ACC112 (cell line): ENCODE results near the gene USP34.

Experiments used
- H2AFZ ChIP-seq: fragments of 200-600 bp; sonication (generic); one replicate; pipeline ENCODE4 v1.6.0; 2017; ENCODE audit warnings: antibody characterized with exemption, low read length; ENCODE audit not compliant: unreplicated experiment
- H3K27ac ChIP-seq: fragments of 200-600 bp; sonication (generic); 2 replicates; pipeline ENCODE4 v1.5.1; 2014; ENCODE audit warnings: low read depth, mild to moderate bottlenecking, antibody characterized with exemption, low read length, moderate library complexity
- H3K27me3 ChIP-seq: fragments of 200-600 bp; sonication (generic); 2 replicates; pipeline ENCODE4 v1.6.1; 2014; ENCODE audit warnings: mild to moderate bottlenecking, antibody characterized with exemption, low read length, moderate library complexity, mixed read lengths; ENCODE audit not compliant: insufficient read depth
- H3K36me3 ChIP-seq: fragments of 200-600 bp; sonication (generic); 2 replicates; pipeline ENCODE4 v1.6.1; 2016; ENCODE audit warnings: mild to moderate bottlenecking, antibody characterized with exemption, low read length, moderate library complexity, mixed read lengths; ENCODE audit not compliant: insufficient read depth
- H3K4me1 ChIP-seq: fragments of 200-600 bp; sonication (generic); one replicate; pipeline ENCODE4 v1.6.1; 2016; ENCODE audit warnings: low read length, mixed read lengths; ENCODE audit not compliant: insufficient read depth, unreplicated experiment, control insufficient read depth
- H3K4me3 ChIP-seq: fragments of 200-600 bp; sonication (generic); 2 replicates; pipeline ENCODE4 v1.5.1; 2014; ENCODE audit warnings: mild to moderate bottlenecking, low read depth, low read length
- H3K79me2 ChIP-seq: fragments of 200-600 bp; sonication (generic); one replicate; pipeline ENCODE4 v1.6.0; 2016; ENCODE audit warnings: low read length; ENCODE audit not compliant: control insufficient read depth, unreplicated experiment, insufficient read depth

USP34 gene

DNA sequence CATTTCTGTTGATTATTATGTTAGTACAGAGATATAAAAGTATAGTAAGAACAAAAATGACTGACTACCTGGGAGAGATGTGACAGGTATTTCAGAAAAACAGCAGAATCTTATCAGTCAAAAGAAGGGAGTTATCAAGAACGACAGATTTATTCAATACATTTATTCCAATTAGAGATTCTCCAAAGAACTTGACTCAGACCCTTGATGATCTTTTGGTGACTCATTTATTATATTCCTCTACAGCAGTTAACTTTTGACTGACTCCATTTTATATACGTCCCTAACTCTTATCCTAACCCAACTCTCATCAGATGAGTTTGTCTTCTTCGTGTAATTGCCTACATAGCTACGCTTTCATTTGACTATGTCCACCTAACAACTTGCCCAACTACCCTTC lies 217.8 kb downstream of the USP34 start:
- Histone ChIP-seq H3K27ac (0 out of 2 replicates have a peak overlapping the region, but pooled peaks have one; percentile 4), H3K79me2 (no peaks in the 10 kb centered on the region)

DNA sequence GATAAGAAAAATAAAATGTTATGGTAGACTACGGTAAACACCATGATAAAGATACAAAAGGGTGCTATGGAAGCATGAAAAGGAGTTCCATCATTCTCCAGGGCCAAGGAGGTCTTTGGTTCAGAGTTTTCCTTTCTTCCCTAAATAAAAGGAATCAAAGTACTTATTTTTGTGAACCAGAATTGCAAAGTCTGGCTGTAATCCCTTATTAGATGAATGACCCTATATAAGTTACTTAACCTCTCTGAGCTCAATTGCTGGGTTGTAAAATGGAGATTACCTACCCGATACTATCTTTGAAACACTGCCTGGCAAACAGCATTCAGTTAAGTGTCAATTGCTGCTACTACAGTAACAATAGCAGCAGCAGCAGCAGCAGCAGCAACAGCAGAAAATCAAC lies 218.9 kb downstream of the USP34 start:
- Histone ChIP-seq H3K4me1 (peaks cover 41% of the 10 kb centered on the region), H3K36me3 (peaks cover 34% of the 10 kb centered on the region), H2AFZ (no peak overlapping the region), H3K4me3 (no peak overlapping the region), H3K27me3 (no peaks in the 10 kb centered on the region), H3K79me2 (no peaks in the 10 kb centered on the region), H3K27ac (no peak overlapping the region)

More for the DNA sequence above, 217.8 kb downstream of the USP34 start:
- Histone ChIP-seq H2AFZ (no peak overlapping the region), H3K4me1 (peaks cover 49% of the 10 kb centered on the region), H3K4me3 (no peak overlapping the region), H3K36me3 (peaks cover 33% of the 10 kb centered on the region), H3K27me3 (no peaks in the 10 kb centered on the region)

DNA sequence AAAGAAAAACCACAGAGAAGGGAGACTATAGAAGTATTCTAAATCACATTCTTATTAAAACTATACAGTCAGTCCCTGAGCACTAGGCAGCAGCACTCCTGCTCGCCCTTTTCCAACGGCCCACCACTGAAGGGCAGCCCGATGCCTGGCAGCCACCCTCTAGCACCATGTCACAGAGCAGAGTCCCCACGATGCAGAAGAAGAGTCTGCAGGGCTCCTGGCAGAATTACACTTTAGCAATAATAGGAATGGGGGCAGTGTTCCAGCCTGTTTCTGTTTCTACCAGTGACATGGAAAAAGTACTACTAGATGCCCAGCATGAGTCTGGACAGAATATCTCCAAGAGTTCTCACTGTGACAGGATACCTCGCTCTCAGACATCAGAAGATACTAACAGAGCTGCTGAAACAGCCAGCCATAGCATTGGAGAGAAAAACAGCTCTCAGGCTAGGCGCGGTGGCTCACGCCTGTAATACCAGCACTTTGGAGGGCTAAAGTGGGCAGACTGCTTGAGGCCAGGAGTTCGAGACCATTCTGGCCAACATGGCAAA lies 221.3 kb downstream of the USP34 start:
- Histone ChIP-seq H3K4me3 (no peak overlapping the region), H3K4me1 (peaks cover 19% of the 10 kb centered on the region), H3K27me3 (no peaks in the 10 kb centered on the region), H2AFZ (no peak overlapping the region), H3K36me3 (peaks cover 39% of the 10 kb centered on the region), H3K79me2 (no peaks in the 10 kb centered on the region), H3K27ac (no peak overlapping the region)

DNA sequence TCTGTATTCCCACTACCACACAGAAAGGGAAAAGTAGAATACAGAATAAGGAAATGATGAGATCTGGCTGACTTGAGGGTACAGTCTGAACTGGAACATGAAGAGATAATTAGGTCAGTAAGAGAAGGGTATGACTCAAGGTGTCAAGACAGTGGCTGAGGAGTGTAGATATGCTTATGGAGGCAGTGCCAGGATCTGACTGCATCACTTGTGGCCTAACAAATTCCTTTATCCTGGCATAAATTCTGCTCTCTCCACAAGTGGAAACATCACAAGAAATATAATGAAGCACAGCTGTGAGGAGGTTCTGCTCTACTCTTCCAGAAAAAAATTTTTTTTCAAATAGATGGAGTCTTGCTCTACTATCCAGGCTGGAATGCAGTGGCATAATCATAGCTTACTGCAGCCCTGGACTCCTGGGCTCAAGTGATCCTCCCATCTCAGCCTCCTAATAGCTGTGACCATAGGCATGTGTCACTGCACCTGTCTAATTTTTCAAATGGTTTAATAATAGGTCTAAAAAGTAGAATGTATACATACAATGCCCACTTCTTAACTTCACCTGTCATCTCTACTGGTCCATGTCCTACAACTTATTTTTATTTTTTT lies 223.6 kb downstream of the USP34 start:
- Histone ChIP-seq H3K4me1 (peaks cover 4% of the 10 kb centered on the region), H3K27me3 (no peaks in the 10 kb centered on the region), H3K27ac (no peak overlapping the region), H3K36me3 (peaks cover 37% of the 10 kb centered on the region), H3K4me3 (no peak overlapping the region), H3K79me2 (no peaks in the 10 kb centered on the region), H2AFZ (no peak overlapping the region)

DNA sequence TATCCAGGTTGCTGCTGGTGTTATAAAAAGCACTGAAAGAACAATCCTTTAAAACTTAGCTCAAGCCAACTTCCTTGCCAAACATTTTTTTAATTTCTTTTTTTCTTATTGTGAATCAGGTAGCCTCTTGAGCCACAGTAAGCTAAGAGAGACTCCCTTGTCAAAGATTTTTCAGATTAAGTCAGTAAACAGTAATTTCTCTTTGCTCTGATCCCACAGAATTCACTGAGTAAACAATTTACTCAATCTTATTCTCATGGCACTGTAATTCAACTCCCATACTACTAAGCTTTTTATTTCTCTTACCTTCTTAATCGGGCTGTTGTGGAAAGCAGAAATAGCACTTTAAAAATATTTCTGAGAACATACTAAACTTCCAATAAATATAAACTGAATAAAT lies 226.2 kb downstream of the USP34 start:
- Histone ChIP-seq H3K79me2 (no peaks in the 10 kb centered on the region), H3K27me3 (no peaks in the 10 kb centered on the region), H2AFZ (no peak overlapping the region), H3K36me3 (peaks cover 34% of the 10 kb centered on the region), H3K27ac (no peak overlapping the region), H3K4me1 (no peaks in the 10 kb centered on the region), H3K4me3 (no peak overlapping the region)

DNA sequence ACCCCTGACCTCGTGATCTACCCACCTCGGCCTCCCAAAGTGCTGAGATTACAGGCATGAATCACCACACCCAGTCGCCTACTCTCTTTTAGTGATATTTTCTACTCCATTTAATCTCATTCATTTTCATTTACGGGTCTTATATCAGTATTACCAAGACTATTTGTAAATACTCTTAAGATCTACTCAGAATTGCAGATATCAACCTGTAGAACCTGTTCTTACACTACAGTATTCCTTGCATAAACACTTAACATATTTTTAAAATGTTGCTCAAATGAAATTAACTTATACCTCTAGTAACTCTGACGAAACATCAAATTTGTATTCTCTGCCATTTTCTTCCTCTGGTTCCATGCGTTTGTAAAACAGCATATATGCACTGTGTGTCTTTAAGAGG lies 229.6 kb downstream of the USP34 start:
- Histone ChIP-seq H3K4me3 (no peak overlapping the region), H3K36me3 (peaks cover 30% of the 10 kb centered on the region), H3K79me2 (no peaks in the 10 kb centered on the region), H3K27me3 (no peaks in the 10 kb centered on the region), H2AFZ (no peak overlapping the region), H3K27ac (no peak overlapping the region), H3K4me1 (no peaks in the 10 kb centered on the region)

DNA sequence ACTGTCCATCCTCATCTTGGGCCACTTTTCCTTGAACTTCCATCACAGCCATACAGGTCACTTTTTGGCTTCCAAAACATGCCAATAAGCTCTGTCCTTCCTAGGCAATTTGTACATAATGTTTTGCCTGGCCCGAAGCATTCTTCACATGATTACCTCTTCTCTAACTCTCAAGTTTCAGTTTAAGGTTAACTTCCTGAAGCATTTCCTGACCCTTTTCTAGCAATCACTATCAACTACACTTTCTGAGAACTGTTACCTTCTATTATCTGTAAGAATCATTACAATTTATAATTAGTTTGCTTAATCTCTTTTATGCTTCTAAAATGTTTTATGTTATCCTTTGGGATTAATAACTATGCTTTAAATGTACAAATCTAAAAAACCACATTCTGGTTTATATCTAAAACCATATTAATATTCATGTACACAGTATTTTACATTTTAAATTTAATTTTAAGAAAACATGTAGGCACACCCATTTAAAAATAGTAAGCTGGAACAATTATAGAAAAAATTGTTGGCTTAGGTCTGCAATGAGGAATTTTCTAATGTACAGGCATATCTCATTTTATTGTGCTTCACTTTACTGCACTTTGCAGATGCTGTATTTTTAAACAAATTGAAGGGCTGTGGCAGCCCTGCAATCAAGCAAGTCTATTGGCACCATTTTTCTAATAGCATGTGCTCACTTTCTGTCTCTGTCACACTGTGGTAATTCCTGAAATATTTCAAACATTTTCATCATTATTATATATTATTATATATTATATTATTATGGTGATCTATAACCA lies 232.5 kb downstream of the USP34 start:
- Histone ChIP-seq H3K27me3 (no peaks in the 10 kb centered on the region), H2AFZ (no peak overlapping the region), H3K27ac (no peak overlapping the region), H3K79me2 (no peaks in the 10 kb centered on the region), H3K4me1 (no peaks in the 10 kb centered on the region), H3K4me3 (no peak overlapping the region), H3K36me3 (peaks cover 21% of the 10 kb centered on the region)

DNA sequence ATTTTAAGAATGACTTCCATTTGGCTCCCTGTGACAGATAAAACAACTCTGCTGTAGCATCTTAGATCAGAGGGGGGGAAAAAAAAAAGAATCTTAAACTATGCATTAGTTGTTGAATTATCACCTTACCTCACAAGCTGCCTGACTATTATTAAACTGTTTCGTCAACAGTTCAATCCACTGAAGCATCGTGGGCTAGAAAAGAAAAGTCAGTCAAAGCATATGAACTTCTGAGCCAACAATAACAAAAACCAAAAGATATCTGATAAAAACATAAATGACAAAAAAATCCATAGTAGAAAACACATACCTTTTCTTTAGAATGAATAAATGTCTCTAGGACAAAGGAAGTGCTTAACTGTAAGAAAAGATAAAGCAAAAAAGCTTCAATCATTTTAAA lies 235.2 kb downstream of the USP34 start:
- Histone ChIP-seq H2AFZ (no peak overlapping the region), H3K4me1 (no peaks in the 10 kb centered on the region), H3K27me3 (no peaks in the 10 kb centered on the region), H3K27ac (no peak overlapping the region), H3K4me3 (no peak overlapping the region), H3K79me2 (no peaks in the 10 kb centered on the region), H3K36me3 (peaks cover 18% of the 10 kb centered on the region)

DNA sequence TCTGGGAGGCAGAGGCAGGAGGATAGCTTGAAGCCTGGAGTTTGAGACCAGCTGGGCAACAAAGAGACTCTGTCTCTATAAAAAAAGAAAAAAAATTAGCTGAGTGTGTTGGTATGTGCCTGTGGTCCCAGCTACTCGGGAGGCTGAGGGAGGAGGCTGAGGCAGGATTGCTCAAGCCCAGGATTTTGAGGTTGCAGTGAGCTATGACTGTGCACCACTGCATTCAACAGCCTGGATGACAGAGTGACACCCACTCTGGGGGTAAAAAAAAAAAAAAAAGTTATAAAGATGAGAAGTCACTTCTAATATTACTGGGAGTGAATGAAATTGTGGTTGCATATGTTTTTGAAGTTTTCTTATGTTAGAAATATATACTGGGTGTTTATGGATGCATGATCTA lies 237.3 kb downstream of the USP34 start:
- Histone ChIP-seq H3K36me3 (peaks cover 22% of the 10 kb centered on the region), H2AFZ (no peak overlapping the region)

DNA sequence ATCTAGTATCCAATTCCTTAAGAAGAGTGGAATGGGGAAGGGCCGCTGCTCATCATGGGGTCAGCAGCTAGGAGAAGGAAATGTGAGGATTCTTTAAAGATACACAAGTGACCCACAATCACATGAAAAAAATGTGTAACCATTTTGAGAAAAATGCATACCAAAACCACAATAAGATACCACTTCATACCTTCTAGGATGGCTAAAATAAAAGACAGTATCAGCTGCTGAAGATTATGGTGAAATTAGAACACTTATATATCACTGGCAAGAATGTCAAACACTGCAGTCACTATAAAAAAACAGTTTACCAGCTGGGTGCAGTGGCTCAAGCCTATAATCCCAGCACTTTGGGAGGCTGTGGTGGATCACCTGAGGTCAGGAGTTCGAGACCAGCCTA lies 241.0 kb downstream of the USP34 start:
- H3K27me3 ChIP-seq = no peaks in the 10 kb centered on the region
- no peak overlapping the region for H2AFZ ChIP-seq
- H3K4me3 ChIP-seq = no peak overlapping the region
- H3K27ac ChIP-seq = no peak overlapping the region
- peaks cover 12% of the 10 kb centered on the region for H3K4me1 ChIP-seq
- peaks cover 28% of the 10 kb centered on the region for H3K36me3 ChIP-seq
- H3K79me2 ChIP-seq = no peaks in the 10 kb centered on the region

More for the DNA sequence above, 237.3 kb downstream of the USP34 start:
- Histone ChIP-seq H3K79me2 (no peaks in the 10 kb centered on the region), H3K4me1 (no peaks in the 10 kb centered on the region), H3K27me3 (no peaks in the 10 kb centered on the region), H3K4me3 (no peak overlapping the region), H3K27ac (no peak overlapping the region)

DNA sequence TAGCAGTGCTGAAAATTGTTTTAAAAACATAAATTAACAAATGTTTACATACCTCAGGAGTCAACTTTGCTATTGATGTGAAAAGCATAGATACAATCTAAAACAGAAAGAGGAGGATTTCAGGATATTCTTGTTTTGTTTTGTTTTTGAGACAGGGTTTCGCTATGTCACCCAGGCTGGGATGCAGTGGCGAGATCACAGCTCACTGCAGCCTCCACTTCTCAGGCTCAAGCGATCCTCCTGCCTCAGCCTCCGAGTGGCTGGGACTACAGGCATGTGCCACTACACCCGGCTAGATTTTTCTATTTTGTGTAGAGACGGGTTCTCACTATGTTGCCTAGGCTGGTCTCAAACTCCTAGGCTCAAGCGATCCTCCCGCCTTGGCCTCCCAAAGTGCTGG lies 248.3 kb downstream of the USP34 start:
- Histone ChIP-seq H2AFZ (no peak overlapping the region), H3K27me3 (no peaks in the 10 kb centered on the region), H3K27ac (no peak overlapping the region), H3K36me3 (peaks cover 38% of the 10 kb centered on the region), H3K4me3 (no peak overlapping the region), H3K79me2 (no peaks in the 10 kb centered on the region), H3K4me1 (peaks cover 28% of the 10 kb centered on the region)
